Stromal cell of bone marrow (primary cell): ENCODE data around the gene GABRA6.
"Not testable (repeated sequence)": the region's sequence is repeated elsewhere in the genome, so short reads cannot be mapped to it uniquely, and the experiment has no call there.

Experiments used
- DNase-seq: peaks from one replicate; pipeline ENCODE4 v3.0.0-alpha.2; 2012; ENCODE audit warnings: low read depth

The GABRA6 gene

DNA sequence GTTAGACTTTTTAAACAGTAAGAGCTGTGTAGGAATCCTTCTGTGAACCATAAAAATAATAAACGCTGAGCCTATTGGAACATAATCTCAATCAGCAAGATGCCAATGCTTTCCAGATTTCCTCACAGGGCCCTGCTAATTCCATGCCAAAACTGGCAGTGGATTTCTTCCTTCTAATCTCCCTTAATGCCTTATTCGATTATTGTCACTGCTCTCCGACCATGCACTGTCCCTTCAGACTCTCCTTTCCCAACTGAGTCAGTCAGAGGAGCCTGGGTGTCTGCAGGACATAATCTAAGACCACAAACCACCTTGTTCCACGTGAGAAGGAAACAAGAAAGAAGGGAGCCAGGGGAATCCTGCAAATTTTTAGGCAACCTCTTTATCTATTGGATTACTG, at the start of gene GABRA6:
TSS of gene GABRA6 (plus strand) at position 261 of the 400 bp plus-strand sequence. CDS start 269 bp downstream, outside the sequence.
- DNase-seq = no peak

DNA sequence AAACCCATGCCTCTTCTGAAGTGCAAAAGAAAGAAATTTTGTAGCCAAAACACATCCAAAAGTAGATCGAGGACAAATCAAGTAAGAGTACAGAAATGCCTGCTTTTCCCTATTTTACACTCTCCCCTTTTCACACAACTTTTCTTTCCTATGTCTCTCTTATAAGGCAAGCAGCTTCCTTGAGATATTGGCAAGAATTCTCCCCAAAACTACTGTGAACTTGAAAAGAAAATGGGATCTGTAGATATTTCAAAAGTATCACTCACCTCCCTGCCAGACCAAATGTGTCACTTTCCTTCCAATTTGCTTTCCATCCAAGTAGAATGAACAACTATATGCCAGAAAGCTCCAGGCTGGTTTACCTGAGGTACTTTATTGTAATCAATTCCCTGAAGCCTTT, 47.9 kb upstream of the GABRA6 start:
- no peak for DNase-seq

DNA sequence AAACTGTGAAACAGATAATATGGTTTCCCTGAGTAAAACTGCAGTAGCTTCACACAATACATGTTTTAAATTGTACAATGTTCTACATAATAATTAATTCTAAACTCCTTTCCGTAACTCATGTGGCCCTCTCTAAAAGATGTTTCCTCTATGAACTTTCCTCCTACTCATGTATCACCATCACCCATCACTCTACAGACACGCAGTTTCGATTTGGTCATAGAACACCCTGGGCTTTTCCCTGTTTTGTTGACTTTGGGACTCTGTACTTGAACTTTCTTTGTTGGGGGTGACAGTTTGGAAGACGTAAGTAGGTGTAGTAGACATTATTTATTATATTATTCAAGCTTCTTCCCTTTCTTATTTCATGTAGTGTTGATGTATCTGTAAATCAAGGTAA, 44.1 kb upstream of the GABRA6 start:
- DNase-seq = no peak

DNA sequence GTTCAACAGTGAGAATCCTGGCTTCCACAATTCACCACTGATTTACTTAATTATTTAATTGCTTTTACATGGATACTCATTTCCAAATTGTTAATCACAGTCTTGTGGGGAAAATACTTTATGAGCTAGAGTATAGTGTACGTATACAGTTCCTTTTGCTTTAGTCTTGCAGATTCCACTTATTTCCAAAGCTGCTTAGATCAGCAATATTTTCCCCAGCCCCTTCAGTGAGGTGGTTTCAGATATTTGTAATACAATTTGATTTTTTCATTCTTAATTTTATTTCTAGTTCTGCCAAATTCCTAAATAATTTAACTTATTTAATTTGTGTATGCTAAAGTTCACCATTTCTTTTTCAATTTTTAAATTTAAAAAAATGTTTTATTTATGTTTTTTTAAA, 40.3 kb upstream of the GABRA6 start:
- DNase-seq = no peak

DNA sequence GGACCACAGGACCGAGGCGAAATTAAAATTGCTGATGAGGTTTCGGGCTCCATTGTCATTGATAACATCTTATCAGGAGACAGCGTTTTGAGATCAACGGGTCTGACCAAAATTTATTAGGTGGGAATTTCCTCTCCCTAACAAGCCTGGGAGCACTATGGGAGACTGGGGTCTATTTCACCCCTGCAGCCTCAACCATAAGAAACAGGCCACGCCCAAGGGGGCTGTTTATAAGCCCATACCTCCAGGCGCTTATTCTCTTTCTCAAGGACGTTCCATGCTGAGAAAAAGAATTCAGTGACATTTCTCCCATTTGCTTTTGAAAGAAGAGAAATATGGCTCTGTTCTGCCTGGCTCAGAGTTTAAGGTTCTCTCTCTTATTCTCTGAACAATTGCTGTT, 33.6 kb upstream of the GABRA6 start:
- not testable (repeated sequence) for DNase-seq

DNA sequence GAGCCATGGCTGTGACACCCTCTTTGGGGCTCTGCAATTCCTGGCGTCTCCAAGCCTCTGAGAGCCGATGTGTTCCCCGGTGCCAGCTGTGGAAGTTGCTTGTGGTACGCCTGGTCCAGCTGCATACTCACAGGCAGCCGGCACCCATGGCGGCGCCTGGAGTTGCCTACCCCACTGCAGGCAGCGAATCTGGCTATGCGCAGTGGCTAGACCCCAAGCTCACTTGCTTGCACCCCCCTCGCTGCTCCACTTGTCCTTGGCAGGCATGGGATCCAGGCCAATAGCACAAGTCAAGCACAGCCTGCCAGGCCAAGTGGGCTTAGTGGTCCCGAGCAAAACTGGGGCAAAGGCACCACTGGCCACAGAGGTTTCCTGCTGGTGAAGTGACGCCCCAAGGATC, 24.7 kb upstream of the GABRA6 start:
- no peak for DNase-seq

DNA sequence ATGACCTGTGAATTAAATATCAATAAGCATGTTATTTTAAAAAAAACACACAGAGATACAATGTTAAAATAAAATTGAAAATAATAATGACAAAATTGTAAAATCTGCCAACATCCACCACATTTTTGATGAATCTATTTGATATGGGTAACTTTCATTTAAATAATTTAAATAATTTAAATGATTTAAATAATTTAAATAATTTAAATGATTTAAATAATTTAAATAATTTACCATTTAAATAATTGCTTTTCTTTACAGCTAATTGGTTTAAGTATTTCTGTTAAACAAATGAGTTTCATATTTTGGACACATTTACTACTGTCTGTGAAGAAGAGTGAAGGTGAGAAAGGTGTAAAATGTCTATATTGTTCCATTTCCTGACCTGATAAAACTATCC, 22.1 kb upstream of the GABRA6 start:
- no peak for DNase-seq

DNA sequence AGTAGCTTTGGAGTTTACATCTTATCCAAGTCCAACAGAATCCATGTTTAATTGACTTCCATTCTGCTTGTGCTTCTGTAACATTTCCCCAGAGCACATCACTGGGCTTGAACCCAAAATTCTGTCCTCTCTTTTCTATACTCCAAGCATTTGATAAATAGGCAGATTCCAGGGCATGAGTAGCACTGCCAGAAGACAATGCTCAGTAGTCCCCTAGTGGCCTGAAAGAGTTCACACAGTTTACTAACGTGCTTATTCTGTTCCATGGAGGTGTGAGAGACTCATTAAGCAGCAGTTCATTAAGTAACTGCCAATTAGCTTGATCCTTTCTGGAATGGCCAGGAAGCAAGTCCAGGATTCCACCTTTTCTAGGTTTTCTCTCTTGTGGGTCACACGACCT, 9.4 kb upstream of the GABRA6 start:
- no peak for DNase-seq

DNA sequence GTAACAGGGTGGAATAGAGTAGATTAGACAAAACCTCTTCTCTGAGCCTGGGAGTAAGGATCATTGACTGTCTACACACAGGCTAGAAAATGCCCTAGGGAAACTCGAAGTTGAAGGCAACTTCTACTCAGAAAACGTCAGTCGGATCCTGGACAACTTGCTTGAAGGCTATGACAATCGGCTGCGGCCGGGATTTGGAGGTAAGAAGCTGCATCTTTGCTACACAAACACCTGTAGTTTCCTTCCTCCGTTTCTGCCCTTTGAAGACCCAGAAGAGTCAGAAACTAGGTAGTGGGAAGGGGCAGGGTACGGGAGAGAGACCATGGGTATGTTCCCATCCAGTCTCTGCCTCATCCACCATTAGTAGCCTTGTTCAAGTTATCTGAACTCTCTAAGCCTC, 628 bp downstream of the GABRA6 start:
- no peak for DNase-seq

DNA sequence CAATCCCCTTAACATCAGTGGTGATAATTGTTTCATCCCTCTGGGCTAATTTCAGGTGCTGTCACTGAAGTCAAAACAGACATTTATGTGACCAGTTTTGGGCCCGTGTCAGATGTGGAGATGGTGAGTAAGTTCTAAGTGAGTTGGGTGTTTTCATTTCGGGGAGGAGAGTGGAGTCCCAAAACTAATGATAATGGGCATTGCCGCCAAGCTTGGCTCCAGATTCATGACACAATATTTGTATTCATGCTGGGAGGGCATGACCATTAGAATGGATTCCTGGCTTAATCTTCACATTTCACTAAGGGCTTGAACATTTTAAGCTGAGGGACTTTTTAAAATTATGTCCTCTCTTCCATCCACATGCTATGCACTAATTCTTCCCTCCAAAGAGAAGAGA, 1.4 kb downstream of the GABRA6 start:
- no peak for DNase-seq

DNA sequence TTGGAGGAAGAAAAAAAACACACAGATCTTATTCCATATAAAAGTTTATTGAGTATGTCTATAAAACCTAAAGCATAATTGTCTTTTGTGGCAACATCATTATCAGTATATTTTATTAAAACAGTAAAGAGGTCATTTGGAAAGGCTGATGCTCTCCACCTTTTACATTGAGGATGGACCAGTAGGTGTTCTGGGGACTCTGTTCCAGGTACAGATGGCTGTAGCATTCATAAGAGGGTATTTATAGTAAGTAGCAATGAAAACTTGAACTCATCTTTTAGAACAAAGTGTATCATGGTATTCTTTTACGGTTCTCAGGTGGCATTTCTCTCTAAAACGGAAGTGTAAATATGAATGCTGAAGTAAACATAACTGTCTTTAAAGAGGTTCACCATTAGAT, 1.8 kb downstream of the GABRA6 start:
- DNase-seq = no peak

DNA sequence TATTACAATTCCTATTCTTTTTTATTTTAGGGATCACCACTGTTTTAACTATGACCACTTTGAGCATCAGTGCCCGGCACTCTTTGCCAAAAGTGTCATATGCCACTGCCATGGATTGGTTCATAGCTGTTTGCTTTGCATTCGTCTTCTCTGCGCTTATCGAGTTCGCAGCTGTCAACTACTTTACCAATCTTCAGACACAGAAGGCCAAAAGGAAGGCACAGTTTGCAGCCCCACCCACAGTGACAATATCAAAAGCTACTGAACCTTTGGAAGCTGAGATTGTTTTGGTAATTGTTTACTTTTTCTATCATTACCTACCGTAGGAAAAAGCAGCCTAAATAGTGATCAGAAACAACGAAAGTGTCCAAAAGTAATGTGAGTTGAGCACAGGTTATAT, 6.4 kb downstream of the GABRA6 start:
- no peak for DNase-seq

DNA sequence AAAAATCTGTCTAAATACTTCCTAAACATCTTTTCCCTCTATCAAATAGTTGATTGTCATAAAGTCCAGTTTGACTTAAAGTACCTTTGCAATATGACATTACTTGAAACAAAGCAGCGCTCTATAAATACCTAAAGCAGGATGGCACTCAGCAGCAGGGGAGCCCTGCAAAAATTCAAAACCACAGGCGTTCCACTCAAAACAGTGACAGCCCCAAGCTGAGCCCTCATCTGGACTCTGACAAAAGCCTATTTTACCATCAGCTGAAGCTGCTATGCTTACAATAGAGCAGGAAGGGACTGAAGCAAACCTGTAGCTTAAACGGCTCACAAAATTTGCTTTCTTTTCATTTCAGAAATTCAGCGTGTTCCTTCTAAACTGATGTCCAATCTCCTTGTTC, 11.5 kb downstream of the GABRA6 start:
- DNase-seq = no peak

DNA sequence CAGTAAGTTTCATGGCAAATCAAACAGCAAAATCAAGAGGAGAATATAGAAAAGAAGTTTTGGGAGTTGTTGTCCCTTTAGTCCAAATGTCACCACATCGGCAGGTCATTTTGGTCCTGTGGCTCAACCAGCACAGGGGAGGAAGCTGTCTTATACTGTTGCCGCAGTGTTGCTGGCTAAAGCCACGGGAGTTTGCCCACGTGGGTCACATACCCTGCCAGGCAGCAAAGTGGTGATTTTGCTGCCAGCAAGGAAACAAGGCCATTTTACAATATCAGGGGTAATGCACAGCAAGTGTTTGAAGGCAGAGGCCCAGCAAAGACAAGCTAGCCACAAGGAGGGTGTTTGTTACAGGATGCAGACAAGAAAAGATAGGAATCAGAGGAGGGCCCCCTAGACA, 14.5 kb downstream of the GABRA6 start:
- no peak for DNase-seq

DNA sequence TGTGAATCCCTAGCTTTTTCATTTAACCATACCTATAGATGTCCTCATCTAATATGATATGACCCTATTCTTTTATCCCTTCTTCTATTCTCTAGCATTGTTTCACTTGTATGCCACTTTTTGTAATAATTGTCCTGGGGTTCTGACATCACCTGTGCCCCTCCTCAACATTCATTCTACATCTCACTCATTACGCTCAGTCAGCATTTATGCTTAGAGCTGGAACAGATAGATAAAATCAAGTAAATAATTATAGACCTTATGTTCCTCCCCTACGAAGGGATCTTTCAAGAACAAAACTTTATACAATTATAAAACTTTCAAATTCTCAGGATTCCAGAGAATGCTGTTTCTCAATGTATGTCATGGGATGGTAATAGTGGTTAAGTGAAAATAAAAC, 18.0 kb downstream of the GABRA6 start:
- DNase-seq = no peak

DNA sequence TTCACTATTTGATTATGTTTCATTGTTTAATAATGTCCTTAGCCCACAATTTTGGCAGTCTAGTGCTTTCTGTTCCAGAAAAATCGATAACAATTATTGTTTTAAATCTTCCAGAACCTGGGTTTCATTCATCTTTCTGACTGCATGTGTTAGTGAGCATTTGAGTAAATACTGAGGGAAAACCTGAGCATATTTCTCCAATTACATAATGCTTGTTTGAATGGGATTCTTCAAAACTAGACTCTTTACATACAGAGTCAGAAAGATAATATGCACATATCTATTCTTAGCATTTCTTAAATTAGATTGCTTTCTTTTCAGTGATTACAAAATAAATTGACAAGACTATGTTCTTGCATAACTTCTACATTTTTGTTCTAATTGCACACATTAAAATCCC, 21.9 kb downstream of the GABRA6 start:
- DNase-seq = no peak

DNA sequence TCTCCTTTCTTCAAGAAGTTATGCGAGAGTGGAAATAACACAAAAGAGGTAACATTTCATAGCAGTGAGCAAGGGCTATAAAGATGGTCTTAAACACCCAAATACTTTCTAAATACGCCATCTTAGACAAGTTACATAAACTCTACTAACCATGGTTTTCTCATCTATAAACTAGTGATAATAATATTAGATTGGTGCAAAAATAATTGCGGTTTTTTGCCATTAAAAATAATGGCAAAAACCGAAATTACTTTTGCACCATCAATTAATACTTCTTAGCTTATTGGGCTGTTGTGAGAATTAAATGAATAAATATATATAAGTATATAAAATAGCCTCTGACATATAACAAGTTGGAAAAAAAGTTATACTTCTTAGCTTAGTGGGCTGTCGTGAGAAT, 23.7 kb downstream of the GABRA6 start:
- no peak for DNase-seq

DNA sequence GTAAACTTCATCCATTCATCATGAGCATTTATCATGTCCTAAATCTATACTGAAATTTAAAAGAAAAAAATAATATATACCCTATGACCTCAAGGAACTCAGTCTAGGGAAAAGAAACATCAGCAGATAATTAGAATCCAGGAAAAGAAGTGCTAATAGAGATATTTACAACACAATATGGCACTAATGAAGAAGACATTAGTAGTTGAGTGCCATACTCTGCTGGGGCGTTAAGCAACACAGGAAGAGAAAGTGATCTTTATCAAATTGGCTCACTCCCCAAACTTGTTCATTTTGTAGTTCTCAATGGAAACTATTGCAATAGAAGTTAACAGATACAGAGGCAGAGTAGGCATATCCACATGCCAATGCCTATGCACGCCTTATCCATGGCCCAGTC, 27.5 kb downstream of the GABRA6 start:
- no peak for DNase-seq

DNA sequence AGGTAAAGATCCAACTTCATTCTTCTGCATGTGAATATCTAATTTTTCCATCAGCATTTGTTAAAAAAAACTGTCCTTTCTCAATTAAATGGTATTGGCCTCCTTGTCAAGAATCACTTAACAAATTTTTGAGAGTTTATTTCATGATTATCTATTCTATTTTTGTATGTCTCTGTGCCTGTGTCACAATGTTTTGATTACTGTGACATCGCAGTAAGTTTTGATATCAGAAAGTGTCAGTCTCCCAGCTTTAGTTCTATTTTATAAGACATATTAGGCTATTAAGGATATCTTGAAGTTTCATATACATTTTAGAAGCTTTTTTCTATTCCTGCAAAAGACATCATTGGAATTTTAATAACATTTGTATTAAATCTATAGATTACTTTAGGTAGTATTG, 33.6 kb downstream of the GABRA6 start:
- no peak for DNase-seq

DNA sequence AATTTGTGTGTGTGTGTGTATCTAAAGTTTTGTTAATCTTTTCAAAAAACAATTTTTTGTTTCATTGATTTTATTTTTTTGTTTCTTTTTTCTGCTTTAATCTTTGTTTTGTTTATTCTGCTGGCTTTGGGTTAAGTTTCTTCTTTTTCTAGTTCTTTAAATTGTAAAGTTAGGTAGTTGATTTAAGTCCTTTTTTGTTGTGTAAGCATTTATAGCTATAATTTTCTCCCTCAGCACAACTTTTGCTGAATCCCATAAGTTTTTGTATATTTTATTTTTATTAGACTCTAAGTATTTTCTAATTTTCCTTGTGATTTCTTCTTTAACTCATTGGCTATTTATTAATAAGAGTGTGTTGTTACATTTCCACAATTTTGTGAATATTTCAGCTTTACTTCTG, 34.9 kb downstream of the GABRA6 start:
- no peak for DNase-seq

DNA sequence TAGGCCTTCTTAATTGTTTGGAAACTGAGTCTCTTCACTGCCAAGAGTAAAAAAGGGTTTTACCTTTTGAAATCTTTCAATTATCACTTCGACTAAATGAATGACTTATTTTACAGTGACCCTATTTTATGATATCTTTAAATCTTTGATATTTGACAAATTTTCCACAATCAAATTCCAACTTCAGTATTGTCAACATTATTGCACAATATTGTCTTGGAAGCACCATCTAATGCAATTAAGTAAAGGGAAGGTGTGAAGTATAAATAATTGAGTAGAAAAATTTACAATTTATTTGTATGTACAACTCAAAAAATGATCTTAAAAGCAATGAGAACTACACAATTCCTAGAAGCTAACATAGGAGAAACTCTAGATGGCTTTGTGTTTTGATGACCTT, 49.2 kb downstream of the GABRA6 start:
- no peak for DNase-seq

DNA sequence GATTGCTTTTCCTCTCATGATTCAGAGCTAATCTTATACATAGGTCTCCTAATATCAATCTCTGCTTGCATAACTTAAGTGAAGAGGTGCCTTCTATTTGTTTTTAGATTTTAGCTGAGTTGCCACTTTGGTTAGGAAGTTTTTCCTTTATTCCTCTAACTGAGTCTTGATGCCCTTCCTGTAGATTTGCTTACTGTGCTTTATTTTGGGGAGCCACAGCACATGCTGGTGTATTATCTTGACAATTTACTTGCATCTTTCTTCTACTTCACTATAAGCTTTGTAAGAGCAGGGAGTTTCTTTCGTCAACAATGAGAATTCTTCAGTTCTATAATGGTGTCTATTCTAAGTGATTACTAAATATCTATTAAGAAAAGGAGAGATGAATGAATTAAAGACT, 54.9 kb downstream of the GABRA6 start:
- no peak for DNase-seq

DNA sequence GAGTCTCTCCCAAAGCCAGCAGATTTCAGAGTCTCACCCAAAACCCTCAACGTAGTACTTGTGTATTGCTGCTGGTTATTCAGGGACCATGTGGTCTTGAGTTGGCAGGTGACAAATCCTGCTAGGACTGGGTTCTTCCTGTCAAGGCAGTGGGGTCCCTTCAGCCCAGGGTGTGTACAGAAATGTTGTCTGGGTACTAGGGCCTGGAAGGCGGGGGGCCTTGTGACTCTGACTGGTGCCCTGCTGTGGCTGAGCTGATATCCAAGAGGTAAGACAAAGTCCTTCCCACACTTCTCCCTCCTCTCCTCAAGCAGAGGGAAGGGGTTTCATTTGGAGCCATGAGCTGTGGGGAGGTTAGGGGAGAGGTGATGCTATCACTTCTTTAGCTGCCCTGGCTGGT, 58.8 kb downstream of the GABRA6 start:
- DNase-seq = no peak

DNA sequence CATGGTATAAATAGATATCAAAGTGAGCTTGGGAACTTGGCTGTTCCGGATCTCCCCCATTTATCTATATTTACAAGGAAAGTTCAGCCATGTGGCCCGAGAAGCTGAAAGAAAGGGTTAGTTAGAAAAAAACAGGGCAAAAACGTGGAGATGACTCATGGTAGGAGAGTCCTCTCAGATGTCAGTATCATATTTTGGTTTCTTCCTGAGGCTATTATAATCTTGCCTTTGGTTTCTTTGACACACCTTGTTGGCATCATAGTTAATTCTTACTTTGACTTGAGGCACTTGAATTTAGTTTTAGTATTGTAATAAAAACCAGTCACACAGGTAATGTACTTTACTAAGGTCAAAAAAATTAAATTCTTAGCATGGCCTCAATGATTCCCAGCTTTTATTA, 59.9 kb downstream of the GABRA6 start:
- DNase-seq = no peak

DNA sequence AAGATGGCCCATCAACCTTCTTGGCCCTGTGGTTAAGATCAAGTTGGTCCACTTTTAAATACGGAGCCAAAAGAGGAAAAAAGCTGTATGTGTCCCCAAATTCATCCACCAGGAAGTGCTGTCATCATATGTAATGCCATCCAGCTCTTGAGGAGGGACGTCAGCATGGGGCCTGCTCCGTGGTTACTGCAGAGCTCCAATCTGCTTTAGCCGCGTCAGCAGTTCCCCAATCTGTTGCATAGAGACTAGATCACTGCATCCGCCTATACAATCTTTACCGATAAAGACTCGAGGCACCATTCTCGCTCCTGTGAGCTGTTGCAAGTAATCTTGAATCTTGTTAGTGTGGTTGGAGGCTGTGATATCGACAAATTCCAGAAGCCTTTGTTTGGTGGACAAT, 65.7 kb downstream of the GABRA6 start:
- no peak for DNase-seq
